AG09309 (cell line): ENCODE data around the gene WDR89.
"Not testable (repeated sequence)": the region's sequence is repeated elsewhere in the genome, so short reads cannot be mapped to it uniquely, and the experiment has no call there.

Experiments used
- DNase-seq: peaks from one replicate; pipeline ENCODE4 v3.0.0-alpha.2; 2010; ENCODE audit warnings: low read depth
- H3K4me3 ChIP-seq: 2 replicates; pipeline ENCODE4 v1.5.1; 2011; ENCODE audit warnings: mild to moderate bottlenecking, low read depth, low read length, moderate library complexity; ENCODE audit not compliant: control insufficient read depth
- CTCF ChIP-seq: IDR thresholded peaks from 2 replicates; pipeline ENCODE4 v1.5.1; 2011; ENCODE audit warnings: mild to moderate bottlenecking, low read depth, low read length, inconsistent platforms; ENCODE audit not compliant: insufficient read depth, control insufficient read depth; ENCODE audit errors: missing control alignments

Gene WDR89

GRCh38 chr14:63670692-63671091, 29.0 kb upstream of the WDR89 start:
- TF ChIP-seq CTCF, result no peak
- no peak for DNase-seq
- no peak overlapping the region for H3K4me3 ChIP-seq

GRCh38 chr14:63666335-63666734, 24.7 kb upstream of the WDR89 start:
- TF ChIP-seq CTCF, result no peak
- DNase-seq, result no peak
- no peak overlapping the region for H3K4me3 ChIP-seq

- no peak for TF ChIP-seq CTCF
- DNase-seq, result no peak
- no peak overlapping the region for H3K4me3 ChIP-seq
Observed at GRCh38 chr14:63663428-63664341, 22.0 kb upstream of the WDR89 start.

GRCh38 chr14:63662776-63663175, 21.1 kb upstream of the WDR89 start:
- TF ChIP-seq CTCF, result no peak
- DNase-seq, result no peak

GRCh38 chr14:63661881-63662280, 20.2 kb upstream of the WDR89 start:
- DNase-seq, H3K4me3 ChIP-seq: not testable (repeated sequence)

More at GRCh38 chr14:63662776-63663175, 21.1 kb upstream of the WDR89 start:
- no peak overlapping the region for H3K4me3 ChIP-seq

GRCh38 chr14:63659726-63660125, 18.1 kb upstream of the WDR89 start:
- no peak overlapping the region for H3K4me3 ChIP-seq
- no peak for DNase-seq
- TF ChIP-seq CTCF, result no peak

- no peak for TF ChIP-seq CTCF
- no peak for DNase-seq
- no peak overlapping the region for H3K4me3 ChIP-seq
Observed at GRCh38 chr14:63656194-63656593, 14.5 kb upstream of the WDR89 start.
